Erythroblast (primary cell): ENCODE measurements around the gene FKBP7.

Experiments used
- DNase-seq, 2 experiments: peaks; one replicate each; lab custom pipeline; 2025; lab: John Stamatoyannopoulos, UW
- GATA1 ChIP-seq: IDR thresholded peaks from 2 replicates; pipeline ENCODE4 v1.6.1; 2011; ENCODE audit warnings: low read depth, mild to moderate bottlenecking, control low read depth, low read length, moderate library complexity
- POLR2A ChIP-seq: IDR thresholded peaks from 2 replicates; pipeline ENCODE4 v1.6.1; 2011; ENCODE audit warnings: mild to moderate bottlenecking, low read length

FKBP7 gene

DNA sequence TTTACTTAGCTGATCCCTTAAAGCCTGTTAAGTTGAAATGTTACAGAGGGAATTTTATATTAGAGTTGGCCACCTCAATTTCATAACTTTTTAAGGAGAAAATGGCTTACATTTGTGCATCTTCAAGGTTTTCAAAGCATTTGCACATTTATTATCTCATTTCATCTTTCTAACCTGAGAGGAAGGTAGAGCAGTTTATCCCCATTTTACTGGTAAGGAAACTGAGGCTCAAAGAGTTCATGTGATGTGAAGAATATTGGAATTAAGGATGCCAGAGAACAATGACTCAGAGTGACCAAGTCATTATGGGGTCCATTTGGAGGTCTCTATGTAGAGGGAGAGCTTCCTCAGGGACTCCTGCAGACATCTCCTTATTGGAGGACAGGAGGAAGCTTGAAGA is 62.4 kb downstream of the FKBP7 start:
- DNase-seq = no peak
- no peak for TF ChIP-seq GATA1
- TF ChIP-seq POLR2A = no peak

DNA sequence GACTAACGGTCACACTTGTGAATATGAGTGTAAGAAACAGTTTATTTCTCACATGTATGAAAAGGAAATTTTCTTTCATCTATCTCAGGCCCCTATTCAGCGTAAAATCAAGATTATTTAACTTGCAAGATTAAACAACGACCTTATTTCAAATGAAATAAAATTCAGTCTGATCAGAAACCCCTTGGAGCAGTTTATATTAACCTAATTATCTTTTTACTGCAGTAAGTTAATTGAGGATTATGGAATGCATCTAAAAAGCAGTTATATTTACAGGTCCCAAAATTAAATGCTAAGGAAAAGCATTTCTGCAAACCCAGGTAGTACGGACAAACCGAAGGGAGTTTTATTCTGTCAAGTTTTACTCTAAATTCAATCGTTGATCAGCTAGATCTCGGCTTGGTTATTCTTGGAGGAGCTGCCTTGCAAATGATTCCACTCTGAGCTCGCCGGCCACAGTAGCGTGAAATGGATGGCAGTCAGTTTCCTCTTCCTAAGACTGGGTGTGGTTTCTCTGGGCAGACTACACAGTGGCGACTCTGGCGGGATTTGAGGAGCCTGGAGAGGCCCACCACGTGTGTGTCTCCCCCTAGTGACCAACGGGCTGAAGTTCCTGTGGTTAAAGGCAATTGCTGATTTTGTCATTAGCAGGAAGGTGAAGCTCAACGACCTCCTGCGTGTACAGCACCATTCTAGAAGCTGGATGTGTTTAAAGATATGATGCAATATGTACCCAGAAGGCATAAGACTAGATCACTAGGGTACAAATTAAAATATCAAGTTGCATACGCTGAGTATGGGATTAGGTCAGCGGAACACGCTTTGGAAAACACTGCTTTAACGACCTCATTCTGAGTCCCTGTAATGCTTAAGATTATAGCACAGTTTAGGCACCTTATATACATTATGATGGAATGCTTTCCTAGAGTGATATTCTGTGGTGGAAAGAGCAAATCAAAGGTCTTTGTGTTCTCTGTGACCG is 63.8 kb downstream of the FKBP7 start:
- TF ChIP-seq POLR2A (no peak), GATA1 (no peak)

More for the DNA sequence above, 63.8 kb downstream of the FKBP7 start:
- peak; percentile 89 to 92 for DNase-seq
